Subcutaneous abdominal adipose tissue (tissue), 5 donors: ENCODE results near the gene BCKDHB.
"Not testable (repeated sequence)": the region's sequence is repeated elsewhere in the genome, so short reads cannot be mapped to it uniquely, and the experiment has no call there.

ENCODE experiments used
- H3K27ac ChIP-seq: one replicate; pipeline ENCODE4 v1.7.0; 2013; ENCODE audit warnings: low read depth, mild to moderate bottlenecking, inconsistent platforms, low read length, moderate library complexity
- H3K27me3 ChIP-seq, 5 donors: one replicate each; pipeline ENCODE4 v1.7.0; 2013; ENCODE audit warnings: low read length in 5 of 5, inconsistent platforms in 1 of 5; ENCODE audit not compliant: control insufficient read depth in 5 of 5, insufficient read depth in 4 of 5
- H3K36me3 ChIP-seq, 5 donors: one replicate each; pipeline ENCODE4 v1.7.0; 2013; ENCODE audit warnings: low read length in 5 of 5; ENCODE audit not compliant: control insufficient read depth in 5 of 5, insufficient read depth in 5 of 5
- H3K4me1 ChIP-seq, 5 donors: one replicate each; pipeline ENCODE4 v1.7.0; 2013; ENCODE audit warnings: low read length in 5 of 5, mild to moderate bottlenecking in 3 of 5, moderate library complexity in 1 of 5; ENCODE audit not compliant: control insufficient read depth in 5 of 5, insufficient read depth in 5 of 5
- H3K4me3 ChIP-seq, 5 donors: one replicate each; pipeline ENCODE4 v1.7.0; 2013; ENCODE audit warnings: low read length in 5 of 5, low read depth in 1 of 5
- H3K9ac ChIP-seq, 5 donors: one replicate each; pipeline ENCODE4 v1.7.0; 2013; ENCODE audit warnings: low read length in 5 of 5, mild to moderate bottlenecking in 4 of 5, moderate library complexity in 3 of 5
- H3K9me3 ChIP-seq, 5 donors: one replicate each; pipeline ENCODE4 v1.7.0; 2013; ENCODE audit warnings: low read length in 5 of 5; ENCODE audit not compliant: control insufficient read depth in 5 of 5
- donor health status: healthy.
- donor health status: healthy.
- donor health status: healthy.
- donor health status: healthy.
- donor health status: healthy.

BCKDHB gene

GRCh38 chr6:80235647-80236046 is 129.2 kb downstream of the BCKDHB start:
- no peaks in the 10 kb centered on the region for H3K36me3 ChIP-seq
- H3K27ac ChIP-seq = no peak overlapping the region
- H3K9me3 ChIP-seq = no peaks in the 10 kb centered on the region
- no peak overlapping the region for H3K4me3 ChIP-seq
- no peak overlapping the region for H3K9ac ChIP-seq
- no peaks in the 10 kb centered on the region for H3K27me3 ChIP-seq
- no peaks in the 10 kb centered on the region for H3K4me1 ChIP-seq

GRCh38 chr6:80238754-80239153 is 132.3 kb downstream of the BCKDHB start:
- H3K27me3 ChIP-seq, H3K9me3 ChIP-seq, H3K27ac ChIP-seq, H3K9ac ChIP-seq, H3K36me3 ChIP-seq, H3K4me1 ChIP-seq, H3K4me3 ChIP-seq: not testable (repeated sequence)

DNA sequence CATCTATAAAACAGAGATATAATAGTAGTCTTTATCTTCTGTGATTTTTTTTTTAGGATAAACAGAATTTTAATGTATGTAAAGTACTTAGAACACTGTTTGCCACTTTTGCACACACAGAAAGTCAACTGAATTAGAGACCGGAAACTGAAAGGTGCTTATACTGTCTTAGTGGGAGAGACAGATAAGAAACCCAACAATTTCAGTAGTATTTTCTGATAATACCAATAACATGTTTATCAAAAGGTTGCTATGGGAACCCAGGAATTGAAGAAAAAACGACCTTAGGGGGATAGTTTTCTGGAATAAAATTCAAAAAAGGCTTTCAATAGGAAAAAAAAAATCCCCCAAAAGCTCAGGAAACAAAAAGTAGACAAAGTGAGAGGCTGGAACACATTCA is 138.6 kb downstream of the BCKDHB start:
- Histone ChIP-seq H3K27ac (no peak overlapping the region), H3K9me3 (no peaks in the 10 kb centered on the region), H3K36me3 (no peaks in the 10 kb centered on the region), H3K27me3 (no peaks in the 10 kb centered on the region), H3K9ac (no peak overlapping the region), H3K4me1 (no peaks in the 10 kb centered on the region), H3K4me3 (no peak overlapping the region)

- H3K4me1 ChIP-seq = no peaks in the 10 kb centered on the region
- no peaks in the 10 kb centered on the region for H3K36me3 ChIP-seq
- H3K9ac ChIP-seq = no peak overlapping the region
- no peaks in the 10 kb centered on the region for H3K27me3 ChIP-seq
- no peak overlapping the region for H3K4me3 ChIP-seq
- no peak overlapping the region for H3K27ac ChIP-seq
- H3K9me3 ChIP-seq = no peaks in the 10 kb centered on the region
These were observed 143.4 kb downstream of the BCKDHB start for GRCh38 chr6:80249897-80250296.

DNA sequence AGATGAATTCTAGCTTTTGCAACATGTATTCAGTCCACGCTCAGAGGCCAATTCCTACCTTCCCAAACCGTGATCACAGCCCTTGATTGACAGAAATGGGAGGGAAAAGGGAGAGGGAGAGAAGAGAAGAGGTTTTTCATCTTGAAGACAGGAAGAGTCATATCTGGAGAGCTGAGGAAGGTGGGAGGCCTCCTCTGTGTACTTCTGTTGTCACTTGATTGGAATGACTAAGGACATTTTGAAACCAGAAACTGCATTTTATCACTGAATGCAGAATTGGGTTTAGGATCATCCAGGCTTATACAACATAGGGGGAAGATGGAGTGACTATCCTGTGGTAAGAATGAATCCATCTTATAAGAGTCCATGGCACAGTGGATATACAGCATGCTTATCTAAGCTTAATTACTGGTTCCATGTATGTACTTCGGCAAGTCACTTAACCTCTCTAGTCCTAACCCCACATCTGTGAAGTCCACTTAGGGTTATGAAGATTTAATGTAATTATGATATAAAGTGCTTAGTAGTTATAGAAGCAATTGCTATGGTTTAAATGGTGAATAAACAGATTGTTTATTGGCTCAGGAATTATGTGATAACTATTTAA is 144.0 kb downstream of the BCKDHB start:
- no peaks in the 10 kb centered on the region for H3K4me1 ChIP-seq
- no peak overlapping the region for H3K27ac ChIP-seq
- no peaks in the 10 kb centered on the region for H3K36me3 ChIP-seq
- H3K4me3 ChIP-seq = no peak overlapping the region
- H3K27me3 ChIP-seq = no peaks in the 10 kb centered on the region
- no peak overlapping the region for H3K9ac ChIP-seq
- H3K9me3 ChIP-seq = no peaks in the 10 kb centered on the region

GRCh38 chr6:80251321-80251720 is 144.8 kb downstream of the BCKDHB start:
- no peak overlapping the region for H3K4me3 ChIP-seq
- no peak overlapping the region for H3K9ac ChIP-seq
- H3K4me1 ChIP-seq = no peaks in the 10 kb centered on the region
- no peaks in the 10 kb centered on the region for H3K36me3 ChIP-seq
- no peaks in the 10 kb centered on the region for H3K9me3 ChIP-seq
- H3K27ac ChIP-seq = no peak overlapping the region
- no peaks in the 10 kb centered on the region for H3K27me3 ChIP-seq

GRCh38 chr6:80254716-80255115 is 148.2 kb downstream of the BCKDHB start:
- Histone ChIP-seq H3K36me3 (no peaks in the 10 kb centered on the region), H3K27ac (no peak overlapping the region), H3K9me3 (no peaks in the 10 kb centered on the region), H3K9ac (no peak overlapping the region), H3K4me1 (no peaks in the 10 kb centered on the region), H3K4me3 (no peak overlapping the region), H3K27me3 (no peaks in the 10 kb centered on the region)

DNA sequence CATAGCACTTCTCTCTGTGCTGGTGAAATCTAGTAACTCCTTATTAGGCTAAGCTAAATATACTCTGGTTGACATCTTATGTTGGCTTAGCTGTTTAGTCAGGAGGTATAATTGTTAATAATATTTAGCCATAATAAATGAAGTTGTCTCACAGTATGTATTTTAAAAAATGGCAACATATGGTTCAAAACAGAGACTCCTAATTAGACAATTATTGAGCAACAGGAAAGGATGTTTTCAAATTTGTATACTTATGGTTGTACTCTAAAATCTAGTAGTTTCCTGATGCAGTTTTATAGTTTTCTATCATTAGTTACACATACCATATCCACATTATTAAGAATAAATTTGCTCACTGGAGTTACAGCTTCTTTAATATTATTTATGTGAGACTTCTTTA is 150.2 kb downstream of the BCKDHB start:
- H3K36me3 ChIP-seq = no peaks in the 10 kb centered on the region
- H3K27ac ChIP-seq = no peak overlapping the region

DNA sequence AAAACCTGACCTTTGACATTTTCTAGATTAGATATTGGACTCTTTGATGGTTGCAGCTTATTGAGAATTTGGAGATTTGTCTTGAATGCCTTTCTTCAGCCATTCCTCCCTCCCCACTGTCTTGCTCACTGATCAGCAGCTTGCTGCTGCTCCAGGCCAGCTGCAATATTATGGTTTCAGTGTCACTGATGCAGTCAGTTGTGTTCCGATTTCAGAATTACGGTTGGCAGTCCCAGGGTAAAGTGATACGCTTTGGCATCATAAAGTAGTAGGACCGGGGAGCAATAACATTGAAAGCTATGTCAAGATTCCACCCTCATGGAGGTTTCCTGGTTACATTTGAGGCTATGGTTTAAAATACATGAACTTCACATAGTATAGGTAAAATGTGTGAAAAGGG is 152.6 kb downstream of the BCKDHB start:
- no peaks in the 10 kb centered on the region for H3K27me3 ChIP-seq
- no peak overlapping the region for H3K4me3 ChIP-seq
- H3K27ac ChIP-seq = no peak overlapping the region
- H3K36me3 ChIP-seq = no peaks in the 10 kb centered on the region
- H3K9me3 ChIP-seq = no peaks in the 10 kb centered on the region
- H3K9ac ChIP-seq = no peak overlapping the region
- peaks cover 0 to 2% (median 0%) of the 10 kb centered on the region in 5 donors for H3K4me1 ChIP-seq

More for the DNA sequence above, 150.2 kb downstream of the BCKDHB start:
- Histone ChIP-seq H3K27me3 (no peaks in the 10 kb centered on the region), H3K4me3 (no peak overlapping the region), H3K9ac (no peak overlapping the region), H3K9me3 (no peaks in the 10 kb centered on the region), H3K4me1 (no peaks in the 10 kb centered on the region)

DNA sequence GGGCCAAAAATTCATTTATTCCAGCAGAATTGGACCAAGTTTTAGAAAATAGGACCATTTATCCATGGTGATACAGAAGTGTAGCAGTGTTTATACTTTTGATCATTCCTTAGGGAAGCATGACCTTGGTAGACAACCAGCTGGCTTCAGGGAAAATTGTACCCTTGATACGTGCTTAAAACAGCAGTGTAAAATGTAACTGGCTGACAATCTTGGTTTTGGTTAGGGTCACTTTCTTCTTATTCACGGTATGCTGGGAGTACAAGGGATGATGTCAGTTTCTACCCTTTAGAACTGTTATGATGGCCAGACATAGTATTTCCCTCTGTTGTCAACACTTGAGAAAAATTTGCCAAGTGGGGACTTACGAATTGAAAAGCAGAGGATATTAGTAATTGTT is 157.1 kb downstream of the BCKDHB start:
- H3K27me3 ChIP-seq = no peaks in the 10 kb centered on the region
- no peak overlapping the region for H3K27ac ChIP-seq
- no peaks in the 10 kb centered on the region for H3K9me3 ChIP-seq
- no peaks in the 10 kb centered on the region for H3K36me3 ChIP-seq
- no peak overlapping the region for H3K9ac ChIP-seq
- peaks cover 0 to 2% (median 0%) of the 10 kb centered on the region in 5 donors for H3K4me1 ChIP-seq
- H3K4me3 ChIP-seq = no peak overlapping the region
